GM13976 (cell line): ENCODE results near the gene COG5.

ENCODE experiments used
- DNase-seq: peaks from one replicate; pipeline ENCODE4 v3.0.0; 2012; ENCODE audit warnings: low spot score
- CTCF ChIP-seq: IDR thresholded peaks from 2 replicates; pipeline ENCODE4 v1.5.1; 2012; ENCODE audit warnings: borderline replicate concordance, mild to moderate bottlenecking; ENCODE audit not compliant: insufficient read depth; ENCODE audit errors: extremely low read depth, missing control alignments, control extremely low read depth
- in situ Hi-C: fragments of 300-500 bp; cut with MboI; formaldehyde crosslinking; loops from one replicate; pipeline ENCODE4 v1.12.0; 2022; ENCODE audit warnings: low sequenced_read_pairs, mixed read lengths, inconsistent platforms; ENCODE audit not compliant: unreplicated experiment

Gene COG5

DNA sequence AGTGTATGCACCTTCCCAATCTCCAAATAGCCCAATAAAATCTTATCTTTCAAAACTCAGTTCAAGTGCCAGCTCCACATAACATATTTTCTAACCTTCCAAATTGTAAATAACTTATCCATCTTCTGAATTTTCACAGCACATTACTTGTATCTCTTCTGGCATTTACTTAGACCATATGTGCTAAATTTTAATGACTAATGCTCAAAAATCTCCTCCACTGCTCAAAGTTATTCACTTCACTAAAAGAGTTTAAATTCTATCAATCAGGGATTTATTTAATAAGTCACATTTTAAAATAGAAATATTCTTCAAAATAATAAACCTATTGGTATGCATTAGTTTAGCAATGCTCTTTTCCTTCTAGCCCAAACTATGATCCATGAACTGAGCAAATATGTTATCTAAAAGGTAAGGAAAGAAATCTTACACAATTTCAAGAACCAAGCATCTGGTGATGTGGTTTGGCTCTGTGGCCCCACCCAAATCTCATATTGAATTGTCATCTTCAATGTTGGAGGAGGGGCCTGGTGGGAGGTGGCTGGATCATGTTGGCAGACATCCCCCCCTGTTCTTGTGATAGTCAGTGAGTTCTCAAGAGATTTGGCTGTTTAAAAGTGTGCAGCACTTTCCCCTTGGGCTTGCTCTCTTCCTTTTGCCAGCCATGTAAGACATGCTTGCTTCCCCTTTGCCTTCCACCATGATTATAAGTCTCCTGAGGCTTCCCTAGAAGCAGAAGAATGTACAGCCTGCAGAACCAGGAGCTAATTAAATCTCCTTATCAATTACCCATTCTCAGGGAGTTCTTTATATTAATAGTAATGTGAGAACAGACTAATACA, 121.9 kb downstream of the COG5 start:
- no peak for DNase-seq
- in situ Hi-C loops: no loop called here
- TF ChIP-seq CTCF: no peak

DNA sequence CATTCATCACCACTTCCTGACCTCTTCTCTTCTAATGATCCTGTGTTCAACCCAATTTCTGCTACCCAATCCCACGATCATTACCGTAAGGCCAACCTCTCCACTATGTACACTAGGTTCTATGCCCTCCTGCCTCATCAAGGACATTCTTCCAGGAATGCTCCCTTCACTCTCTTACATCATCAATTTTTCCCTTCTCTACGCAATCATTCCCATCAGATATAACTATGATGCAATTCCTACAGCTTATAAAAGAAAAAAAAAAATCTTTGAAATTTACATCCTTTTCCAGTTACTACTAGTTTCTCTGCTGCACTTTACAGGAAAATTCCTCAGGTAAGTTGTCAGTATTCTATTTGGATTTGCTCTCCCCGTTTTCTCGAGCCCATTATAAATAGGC, 124.7 kb downstream of the COG5 start:
- no peak for DNase-seq
- in situ Hi-C loops: no loop called here

DNA sequence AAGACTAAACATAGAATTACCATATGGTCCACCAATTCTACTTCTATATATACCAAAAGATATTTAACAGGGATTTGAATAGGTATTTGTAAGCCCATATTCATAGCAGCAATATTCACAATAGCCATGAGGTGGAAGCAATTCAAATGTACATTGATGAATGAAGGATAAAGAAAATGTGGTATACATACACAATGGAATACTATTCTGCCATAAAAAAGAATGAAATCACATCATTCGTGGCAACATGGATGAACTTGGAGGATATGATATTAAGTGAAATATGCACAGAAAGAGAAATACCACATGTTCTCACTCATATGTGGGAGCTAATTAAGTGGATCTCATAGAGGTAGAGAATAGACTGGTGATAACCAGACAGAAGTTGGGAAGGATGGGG, 128.0 kb downstream of the COG5 start:
- in situ Hi-C loops: no loop called here

More for the DNA sequence above, 124.7 kb downstream of the COG5 start:
- no peak for TF ChIP-seq CTCF

GRCh38 chr7:107432261-107432660, 131.5 kb downstream of the COG5 start:
- TF ChIP-seq CTCF: no peak
- in situ Hi-C loops: no loop called here
- no peak for DNase-seq

More for the DNA sequence above, 128.0 kb downstream of the COG5 start:
- DNase-seq: no peak
- TF ChIP-seq CTCF: no peak

DNA sequence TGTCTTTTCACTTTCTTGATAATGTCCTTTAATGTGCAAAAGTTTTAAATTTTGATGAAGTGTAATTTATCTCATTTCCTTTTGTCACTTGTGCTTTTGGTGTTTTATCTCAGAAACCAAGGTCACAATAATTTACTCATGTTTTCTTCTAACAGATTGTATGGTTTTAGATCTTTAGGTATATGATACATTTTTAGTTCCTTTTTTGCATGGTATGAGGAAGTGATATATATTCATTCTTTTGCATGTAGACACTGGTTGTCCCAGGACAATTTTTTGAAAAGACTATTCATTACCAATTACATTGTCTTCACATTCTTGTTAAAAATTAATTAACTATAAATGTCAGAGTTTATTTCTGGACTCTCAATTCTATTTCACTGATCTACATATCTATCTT, 133.7 kb downstream of the COG5 start:
- no peak for TF ChIP-seq CTCF
- in situ Hi-C loops: no loop called here
- DNase-seq: no peak

DNA sequence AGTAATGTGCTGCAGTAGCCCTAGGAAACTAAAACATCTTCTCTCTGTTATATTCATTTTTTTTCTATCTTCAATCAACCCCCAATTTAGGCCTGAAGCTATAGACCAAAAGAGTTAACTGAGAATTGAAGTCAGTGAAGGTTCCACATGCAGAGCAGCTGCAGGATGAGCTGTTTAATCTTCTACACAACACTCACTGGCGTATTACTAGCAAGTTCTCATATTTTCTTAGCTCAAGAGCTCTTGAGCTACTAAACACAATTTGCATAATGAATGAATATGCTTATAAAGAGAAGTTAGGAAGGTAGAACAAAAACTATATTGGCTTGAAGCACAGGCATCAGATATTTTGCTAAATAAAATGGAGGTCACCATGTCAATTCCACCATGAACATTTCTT, 135.1 kb downstream of the COG5 start:
- no peak for DNase-seq
- in situ Hi-C loops: no loop called here
- no peak for TF ChIP-seq CTCF

DNA sequence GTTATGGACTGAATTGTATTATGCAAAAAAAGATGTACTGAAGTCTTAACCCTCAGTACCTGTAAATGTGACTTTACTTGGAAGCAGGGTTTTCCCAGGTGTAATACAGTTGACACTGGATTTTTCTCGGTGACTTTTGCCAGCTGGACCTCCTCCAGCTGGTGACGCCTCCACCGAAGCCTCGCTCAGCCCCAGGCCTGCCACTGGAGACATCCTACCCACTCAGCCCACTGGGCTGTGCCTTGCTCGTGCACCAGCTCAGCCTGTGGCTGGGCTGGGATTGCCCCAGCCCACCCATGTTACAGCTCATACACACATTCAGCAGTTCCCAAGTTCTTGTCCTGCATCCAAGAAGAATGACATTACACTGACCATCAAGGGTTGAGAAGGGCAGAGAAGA, 136.3 kb downstream of the COG5 start:
- in situ Hi-C loops: no loop called here

More for the DNA sequence above, 136.3 kb downstream of the COG5 start:
- no peak for DNase-seq
- no peak for TF ChIP-seq CTCF
